Hepatocyte (in vitro differentiated cells): ENCODE measurements around the gene PCCA. TPM values are rescaled to one million over a fixed set of nuclear protein-coding genes. Genes with fewer than 3 reads are reported as not detected.
"Not testable (repeated sequence)": the region's sequence is repeated elsewhere in the genome, so short reads cannot be mapped to it uniquely, and the experiment has no call there.

ENCODE experiments used
- DNase-seq: peaks from one replicate; pipeline ENCODE4 v3.0.0-alpha.2; 2016; ENCODE audit warnings: low spot score
- H2AFZ ChIP-seq: fragments of 200-600 bp; sonication (generic); 2 replicates; pipeline ENCODE4 v1.6.0; 2016; ENCODE audit warnings: antibody characterized with exemption, mild to moderate bottlenecking
- H3K27ac ChIP-seq: fragments of 200-600 bp; sonication (generic); 2 replicates; pipeline ENCODE4 v1.5.1; 2016; ENCODE audit warnings: mild to moderate bottlenecking
- H3K27me3 ChIP-seq: fragments of 200-600 bp; sonication (generic); 2 replicates; pipeline ENCODE4 v1.6.1; 2016
- H3K36me3 ChIP-seq: fragments of 200-600 bp; sonication (generic); replicated peaks from 2 replicates; pipeline ENCODE4 v1.5.1; 2016; ENCODE audit warnings: low read depth; ENCODE audit not compliant: insufficient read depth
- H3K4me1 ChIP-seq: fragments of 200-600 bp; sonication (generic); 2 replicates; pipeline ENCODE4 v1.5.1; 2016; ENCODE audit warnings: mild to moderate bottlenecking, moderate library complexity; ENCODE audit not compliant: insufficient read depth
- H3K4me2 ChIP-seq: fragments of 200-600 bp; sonication (generic); 2 replicates; pipeline ENCODE4 v1.6.0; 2016
- H3K4me3 ChIP-seq: fragments of 200-600 bp; sonication (generic); 2 replicates; pipeline ENCODE4 v1.5.1; 2016; ENCODE audit warnings: mild to moderate bottlenecking
- H3K79me2 ChIP-seq: fragments of 200-600 bp; sonication (generic); 2 replicates; pipeline ENCODE4 v1.6.0; 2017; ENCODE audit warnings: mild to moderate bottlenecking
- H3K9me2 ChIP-seq: fragments of 200-600 bp; sonication (generic); replicated peaks from 2 replicates; pipeline ENCODE4 v1.6.0; 2017; ENCODE audit warnings: mild to moderate bottlenecking; ENCODE audit not compliant: insufficient read depth
- H3K9me3 ChIP-seq: fragments of 200-600 bp; sonication (generic); 2 replicates; pipeline ENCODE4 v1.5.1; 2016; ENCODE audit warnings: low read depth, mild to moderate bottlenecking
- H4K20me1 ChIP-seq: fragments of 200-600 bp; sonication (generic); 2 replicates; pipeline ENCODE4 v1.6.0; 2016; ENCODE audit warnings: mild to moderate bottlenecking; ENCODE audit not compliant: insufficient read depth, poor library complexity, severe bottlenecking
- CTCF ChIP-seq: fragments of 200-600 bp; sonication (generic); IDR thresholded peaks from 2 replicates; pipeline ENCODE4 v1.5.1; 2016; ENCODE audit warnings: antibody characterized with exemption, mild to moderate bottlenecking; ENCODE audit not compliant: poor library complexity
- EZH2 ChIP-seq: fragments of 200-600 bp; sonication (generic); IDR thresholded peaks from 2 replicates; pipeline ENCODE4 v1.6.1; 2016; ENCODE audit warnings: antibody characterized with exemption, mild to moderate bottlenecking, borderline replicate concordance
- EZH2phosphoT487 ChIP-seq: fragments of 200-600 bp; sonication (generic); IDR thresholded peaks from one replicate; pipeline ENCODE4 v1.6.1; 2018; ENCODE audit warnings: antibody characterized with exemption, mild to moderate bottlenecking, low read depth, moderate library complexity; ENCODE audit not compliant: unreplicated experiment, severe bottlenecking
- WGBS: methylation state at CpG from one replicate; pipeline ENCODE4 v1.1.6; 2016; ENCODE audit warnings: low lambda C conversion rate; ENCODE audit errors: missing lambda C conversion rate; 5-methylcytosine and 5-hydroxymethylcytosine counted together
- polyA plus RNA-seq: library from polyadenylated mRNA; unstranded; fragments of >200 nt; fragmentation: Nextera tagmentation; extraction: Ambion mirVana; gene quantifications from 2 replicates; pipeline ENCODE4 v1.2.1, GENCODE V29; 2016
- small RNA-seq: library from RNA; depleted of rRNA; stranded (forward); fragments of <200 nt; gene quantifications from one replicate; pipeline ENCODE3, GENCODE V24; 2014
- total RNA-seq: library from RNA; depleted of rRNA; stranded (reverse); fragments of >200 nt; gene quantifications from 2 replicates; pipeline ENCODE4 v1.2.3, GENCODE V29; 2014

The PCCA gene
- total and polyA plus RNA-seq, 2 experiments from 2014 or later: 23.6 to 28.2 TPM

- DNase-seq: peak; percentile 80
- WGBS: 46% methylated on average over 2 of the region's 2 CpGs
Observed at GRCh38 chr13:100573121-100573520, 484.2 kb downstream of the PCCA start.

GRCh38 chr13:100577239-100577638, 488.3 kb downstream of the PCCA start:
- H3K9me2 ChIP-seq, H3K4me1 ChIP-seq, H3K27me3 ChIP-seq, H3K4me3 ChIP-seq, H4K20me1 ChIP-seq, DNase-seq, H3K4me2 ChIP-seq, H3K9me3 ChIP-seq, H3K27ac ChIP-seq, H3K79me2 ChIP-seq, H3K36me3 ChIP-seq, H2AFZ ChIP-seq: not testable (repeated sequence)
- whole genome bisulfite sequencing: 92% methylated on average over 4 of the region's 4 CpGs

More at GRCh38 chr13:100573121-100573520, 484.2 kb downstream of the PCCA start:
- H3K9me2 ChIP-seq: no peaks in the 10 kb centered on the region
- no peaks in the 10 kb centered on the region for H3K9me3 ChIP-seq
- H3K36me3 ChIP-seq: no peaks in the 10 kb centered on the region
- H3K79me2 ChIP-seq: no peaks in the 10 kb centered on the region
- no peak overlapping the region for H3K4me2 ChIP-seq
- H3K27ac ChIP-seq: no peak overlapping the region
- TF ChIP-seq CTCF: peak; percentile 55
- TF ChIP-seq EZH2phosphoT487: no peak
- no peak for TF ChIP-seq EZH2
- H4K20me1 ChIP-seq: no peaks in the 10 kb centered on the region
- no peaks in the 10 kb centered on the region for H3K27me3 ChIP-seq
- H3K4me1 ChIP-seq: no peaks in the 10 kb centered on the region
- H2AFZ ChIP-seq: no peak overlapping the region
- H3K4me3 ChIP-seq: no peak overlapping the region

Small RNA genes lying within 50 kb of the gene (small RNA-seq; reads per million reads assigned to genes)
- gene AL356575.1: not detected

Other genes with a start within 250 kb of the PCCA start
- gene ZIC5, start 117.3 kb upstream of the PCCA start, total RNA-seq: 0.04 and 0.13 TPM in 2 replicates
- gene ZIC5, start 117.3 kb upstream of the PCCA start, polyA plus RNA-seq: 0.16 TPM in 1 of 2 replicates, not detected in the other
- gene ZIC2, start 107.3 kb upstream of the PCCA start, total RNA-seq: 0.10 and 0.68 TPM in 2 replicates
- 0.15 and 0.21 TPM in 2 replicates for gene ZIC2, start 107.3 kb upstream of the PCCA start, polyA plus RNA-seq